ENCODE results near the gene DLK1. TPM values are rescaled to one million over a fixed set of nuclear protein-coding genes. Genes with fewer than 3 reads are reported as not detected.

The DLK1 gene
- polyA plus RNA-seq, 1 of the 3 experiments (the other 2 are of a cell fraction) = 1.7 TPM

DNA sequence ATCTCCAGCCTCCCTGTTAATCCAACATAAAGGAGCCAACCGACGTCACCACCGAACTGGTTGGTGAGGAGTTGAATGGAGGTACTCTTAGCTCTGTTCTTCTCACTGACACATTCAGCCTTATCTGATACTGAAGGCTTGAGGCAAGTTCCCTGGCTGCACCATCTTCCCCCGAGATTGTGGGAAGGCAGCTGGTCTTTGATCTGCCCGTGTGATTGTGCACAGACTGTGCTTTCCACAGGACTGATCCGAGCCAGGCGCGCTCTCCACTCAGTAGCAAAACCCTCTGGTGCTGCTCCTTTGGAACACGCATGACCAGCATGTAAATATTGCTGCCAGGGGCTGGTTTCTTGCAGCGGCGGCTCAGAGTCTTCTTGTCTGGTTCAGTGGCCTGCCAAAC is 30.1 kb upstream of the DLK1 start:
- POLR2A ChIA-PET = interaction anchor here (0.6 to 3.5 kb wide), 19 partner anchors 10 to 431 kb away, joined by 3 to 37 read pairs (median 4); partner anchors contain the start of genes DLK1 and RTL1
- 70% methylated on average over 9 of the region's 11 CpGs for WGBS (ENCODE audit: low lambda C conversion rate)
- no peaks in the 10 kb centered on the region for H3K27me3 ChIP-seq (ENCODE audit: insufficient read depth)

DNA sequence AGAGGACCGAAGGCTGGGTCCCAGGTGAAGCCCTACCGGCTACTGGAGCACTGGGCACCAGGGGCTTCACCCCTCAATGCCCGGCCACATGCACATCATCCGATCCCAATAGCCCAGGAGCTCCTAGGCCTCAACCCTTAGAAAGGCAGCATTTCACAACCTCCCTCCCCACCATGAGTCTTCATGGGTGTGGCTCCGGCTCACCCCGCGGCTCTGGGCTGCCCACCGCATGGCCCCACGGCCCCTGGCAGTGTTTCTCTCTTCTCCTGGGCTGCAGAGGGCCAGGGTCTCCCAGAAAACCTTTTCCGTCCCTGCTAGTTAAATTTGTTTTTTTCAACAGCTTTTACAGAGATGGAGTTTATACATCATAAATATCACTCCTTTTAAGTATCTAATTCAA is 28.6 kb upstream of the DLK1 start:
- no peaks in the 10 kb centered on the region for H3K79me2 ChIP-seq (ENCODE audit: insufficient read depth)
- no peaks in the 10 kb centered on the region for H3K36me3 ChIP-seq (replicated peaks in 1 of 2; ENCODE audit: control insufficient read depth in 1 of 2, insufficient read depth in 2 of 2, low read length in 1 of 2)
- no peaks in the 10 kb centered on the region for H3K27me3 ChIP-seq (ENCODE audit: insufficient read depth)
- no peaks in the 10 kb centered on the region for H4K20me1 ChIP-seq (ENCODE audit: insufficient read depth)
- H3F3A ChIP-seq (replicated peaks; ENCODE audit: insufficient read depth) = peaks cover 7% of the 10 kb centered on the region
- H3K9ac ChIP-seq = no peak overlapping the region
- no peak overlapping the region for H3K4me2 ChIP-seq
- no peak for DNase-seq
- H3K27ac ChIP-seq (ENCODE audit: low read depth in 2 of 2, low read length in 1 of 2) = peak overlapping the region in 1 of 2 experiments; percentile 84; a peak in 2 of 4 replicates
- H3K4me1 ChIP-seq (ENCODE audit: control insufficient read depth in 1 of 2, insufficient read depth in 2 of 2, low read depth in 1 of 2, low read length in 1 of 2) = peaks cover 16 to 56% of the 10 kb centered on the region in 2 experiments
- POLR2A ChIA-PET = interaction anchor here (1.5 to 3.5 kb wide), 4 partner anchors 19 to 33 kb away, joined by 5 to 37 read pairs (median 12); partner anchors contain the start of gene DLK1
- CTCF ChIA-PET = interaction anchor here (0.9 to 2.0 kb wide), 6 partner anchors 17 to 314 kb away, joined by 3 to 7 read pairs (median 4); no protein-coding TSS in a partner anchor
- H2AFZ ChIP-seq (ENCODE audit: low read depth) = no peak overlapping the region
- H3K9me3 ChIP-seq = no peaks in the 10 kb centered on the region
- H3K9me2 ChIP-seq = no peaks in the 10 kb centered on the region
- TF ChIP-seq, protein P1, sequence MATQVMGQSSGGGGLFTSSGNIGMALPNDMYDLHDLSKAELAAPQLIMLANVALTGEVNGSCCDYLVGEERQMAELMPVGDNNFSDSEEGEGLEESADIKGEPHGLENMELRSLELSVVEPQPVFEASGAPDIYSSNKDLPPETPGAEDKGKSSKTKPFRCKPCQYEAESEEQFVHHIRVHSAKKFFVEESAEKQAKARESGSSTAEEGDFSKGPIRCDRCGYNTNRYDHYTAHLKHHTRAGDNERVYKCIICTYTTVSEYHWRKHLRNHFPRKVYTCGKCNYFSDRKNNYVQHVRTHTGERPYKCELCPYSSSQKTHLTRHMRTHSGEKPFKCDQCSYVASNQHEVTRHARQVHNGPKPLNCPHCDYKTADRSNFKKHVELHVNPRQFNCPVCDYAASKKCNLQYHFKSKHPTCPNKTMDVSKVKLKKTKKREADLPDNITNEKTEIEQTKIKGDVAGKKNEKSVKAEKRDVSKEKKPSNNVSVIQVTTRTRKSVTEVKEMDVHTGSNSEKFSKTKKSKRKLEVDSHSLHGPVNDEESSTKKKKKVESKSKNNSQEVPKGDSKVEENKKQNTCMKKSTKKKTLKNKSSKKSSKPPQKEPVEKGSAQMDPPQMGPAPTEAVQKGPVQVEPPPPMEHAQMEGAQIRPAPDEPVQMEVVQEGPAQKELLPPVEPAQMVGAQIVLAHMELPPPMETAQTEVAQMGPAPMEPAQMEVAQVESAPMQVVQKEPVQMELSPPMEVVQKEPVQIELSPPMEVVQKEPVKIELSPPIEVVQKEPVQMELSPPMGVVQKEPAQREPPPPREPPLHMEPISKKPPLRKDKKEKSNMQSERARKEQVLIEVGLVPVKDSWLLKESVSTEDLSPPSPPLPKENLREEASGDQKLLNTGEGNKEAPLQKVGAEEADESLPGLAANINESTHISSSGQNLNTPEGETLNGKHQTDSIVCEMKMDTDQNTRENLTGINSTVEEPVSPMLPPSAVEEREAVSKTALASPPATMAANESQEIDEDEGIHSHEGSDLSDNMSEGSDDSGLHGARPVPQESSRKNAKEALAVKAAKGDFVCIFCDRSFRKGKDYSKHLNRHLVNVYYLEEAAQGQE (IDR thresholded peaks at IDR 0.05; ENCODE audit: low read depth, low read length) = no peak
- no peak for TF ChIP-seq RAD21 (IDR thresholded peaks at IDR 0.05; ENCODE audit: low read length)
- no peak for TF ChIP-seq TAF1 (IDR thresholded peaks at IDR 0.05; ENCODE audit: borderline replicate concordance, low read depth, low read length)
- no peak for TF ChIP-seq RXRA (IDR thresholded peaks at IDR 0.05; ENCODE audit: borderline replicate concordance, low read depth)
- no peak for TF ChIP-seq NRF1 (IDR thresholded peaks at IDR 0.05; ENCODE audit: low read depth, low read length)
- TF ChIP-seq FOSL2 (IDR thresholded peaks at IDR 0.05; ENCODE audit: borderline replicate concordance, low read depth) = no peak
- no peak for TF ChIP-seq EZH2phosphoT487 (IDR thresholded peaks at IDR 0.05; ENCODE audit: borderline replicate concordance, low read depth)
- no peak for TF ChIP-seq MEF2A (IDR thresholded peaks at IDR 0.05; ENCODE audit: borderline replicate concordance, low read depth)
- TF ChIP-seq EP300 (IDR thresholded peaks at IDR 0.05; ENCODE audit: borderline replicate concordance in 1 of 2, low read depth in 1 of 2, low read length in 1 of 2) = no peak
- TF ChIP-seq, protein P2, sequence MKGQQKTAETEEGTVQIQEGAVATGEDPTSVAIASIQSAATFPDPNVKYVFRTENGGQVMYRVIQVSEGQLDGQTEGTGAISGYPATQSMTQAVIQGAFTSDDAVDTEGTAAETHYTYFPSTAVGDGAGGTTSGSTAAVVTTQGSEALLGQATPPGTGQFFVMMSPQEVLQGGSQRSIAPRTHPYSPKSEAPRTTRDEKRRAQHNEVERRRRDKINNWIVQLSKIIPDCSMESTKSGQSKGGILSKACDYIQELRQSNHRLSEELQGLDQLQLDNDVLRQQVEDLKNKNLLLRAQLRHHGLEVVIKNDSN (IDR thresholded peaks at IDR 0.05; ENCODE audit: borderline replicate concordance, low read depth) = no peak
- no peak for TF ChIP-seq ELF1 (IDR thresholded peaks at IDR 0.05)
- TF ChIP-seq RFX5 (IDR thresholded peaks at IDR 0.05; ENCODE audit: low read length) = no peak
- no peak for TF ChIP-seq JUND (IDR thresholded peaks at IDR 0.05)
- no peak for TF ChIP-seq RCOR1 (IDR thresholded peaks at IDR 0.05; ENCODE audit: low read length)
- no peak overlapping the region for H3K4me3 ChIP-seq (ENCODE audit: low read depth in 2 of 2, low read length in 1 of 2)
- WGBS (ENCODE audit: low lambda C conversion rate) = 88% methylated on average over 8 of the region's 10 CpGs

More for the DNA sequence above, 30.1 kb upstream of the DLK1 start:
- H3K4me1 ChIP-seq (ENCODE audit: control insufficient read depth in 1 of 2, insufficient read depth in 2 of 2, low read depth in 1 of 2, low read length in 1 of 2) = peaks cover 31 to 70% of the 10 kb centered on the region in 2 experiments
- H3K9ac ChIP-seq = no peak overlapping the region
- H3F3A ChIP-seq (replicated peaks; ENCODE audit: insufficient read depth) = peaks cover 22% of the 10 kb centered on the region
- no peak overlapping the region for H2AFZ ChIP-seq (ENCODE audit: low read depth)
- peak; percentile 84 for DNase-seq
- H3K9me3 ChIP-seq = no peaks in the 10 kb centered on the region
- H4K20me1 ChIP-seq (ENCODE audit: insufficient read depth) = no peaks in the 10 kb centered on the region
- CTCF ChIA-PET = interaction anchor here (0.9 to 1.6 kb wide), 3 partner anchors 19 to 205 kb away, joined by 3 to 7 read pairs (median 3); no protein-coding TSS in a partner anchor
- no peak overlapping the region for H3K4me3 ChIP-seq (ENCODE audit: low read depth in 2 of 2, low read length in 1 of 2)
- H3K27ac ChIP-seq (ENCODE audit: low read depth in 2 of 2, low read length in 1 of 2) = peak overlapping the region in 1 of 2 experiments; percentile 80; a peak in 2 of 4 replicates
- H3K4me2 ChIP-seq = no peak overlapping the region
- H3K36me3 ChIP-seq (replicated peaks in 1 of 2; ENCODE audit: control insufficient read depth in 1 of 2, insufficient read depth in 2 of 2, low read length in 1 of 2) = no peaks in the 10 kb centered on the region
- no peaks in the 10 kb centered on the region for H3K9me2 ChIP-seq
- no peaks in the 10 kb centered on the region for H3K79me2 ChIP-seq (ENCODE audit: insufficient read depth)
- TF ChIP-seq GATA2 (CRISPR knock-in tag; IDR thresholded peaks at IDR 0.05) (peak; percentile 97), RCOR1 (IDR thresholded peaks at IDR 0.05; ENCODE audit: low read length) (peak; percentile 75; the same call in 1 of the 2 replicates), TEAD4 (IDR thresholded peaks at IDR 0.05; ENCODE audit: borderline replicate concordance, insufficient read depth) (no peak), EP300 (IDR thresholded peaks at IDR 0.05; ENCODE audit: borderline replicate concordance in 1 of 2, low read depth in 1 of 2, low read length in 1 of 2) (peak in 1 of 2 experiments; percentile 79; a peak in 2 of 4 replicates), NRF1 (IDR thresholded peaks at IDR 0.05; ENCODE audit: low read depth, low read length) (no peak), FOXJ3 (CRISPR knock-in tag; IDR thresholded peaks at IDR 0.05) (peak; percentile 92), MXI1 (IDR thresholded peaks at IDR 0.05; ENCODE audit: low read depth, low read length) (peak; percentile 37; the same call in 1 of the 2 replicates), RAD21 (IDR thresholded peaks at IDR 0.05; ENCODE audit: low read length) (peak; percentile 35), CHD2 (IDR thresholded peaks at IDR 0.05; ENCODE audit: low read length, partially characterized antibody) (peak; percentile 51)
- TF ChIP-seq, protein P3, sequence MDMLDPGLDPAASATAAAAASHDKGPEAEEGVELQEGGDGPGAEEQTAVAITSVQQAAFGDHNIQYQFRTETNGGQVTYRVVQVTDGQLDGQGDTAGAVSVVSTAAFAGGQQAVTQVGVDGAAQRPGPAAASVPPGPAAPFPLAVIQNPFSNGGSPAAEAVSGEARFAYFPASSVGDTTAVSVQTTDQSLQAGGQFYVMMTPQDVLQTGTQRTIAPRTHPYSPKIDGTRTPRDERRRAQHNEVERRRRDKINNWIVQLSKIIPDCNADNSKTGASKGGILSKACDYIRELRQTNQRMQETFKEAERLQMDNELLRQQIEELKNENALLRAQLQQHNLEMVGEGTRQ (IDR thresholded peaks at IDR 0.05; ENCODE audit: borderline replicate concordance, low read depth, low read length) = no peak

All from SK-N-SH (cell line).